ENCODE measurements around the gene FAM131A.

The FAM131A gene

DNA sequence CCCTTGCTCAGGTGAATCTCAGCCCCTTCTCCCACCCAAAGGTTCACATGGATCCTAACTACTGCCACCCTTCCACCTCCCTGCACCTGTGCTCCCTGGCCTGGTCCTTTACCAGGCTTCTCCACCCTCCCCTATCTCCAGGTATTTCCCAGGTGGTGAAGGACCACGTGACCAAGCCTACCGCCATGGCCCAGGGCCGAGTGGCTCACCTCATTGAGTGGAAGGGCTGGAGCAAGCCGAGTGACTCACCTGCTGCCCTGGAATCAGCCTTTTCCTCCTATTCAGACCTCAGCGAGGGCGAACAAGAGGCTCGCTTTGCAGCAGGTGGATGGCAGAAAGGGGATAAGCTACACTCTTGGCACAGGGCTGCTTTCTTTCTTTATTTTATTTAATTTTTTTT, 4.5 kb downstream of the FAM131A start:
- TF ChIP-seq SIN3A (IDR thresholded peaks at IDR 0.05; ENCODE audit: borderline replicate concordance, insufficient read depth, low read length) (no peak), TAF1 (IDR thresholded peaks at IDR 0.05; ENCODE audit: borderline replicate concordance, insufficient read depth, low read length) (no peak), POLR2AphosphoS5 (IDR thresholded peaks at IDR 0.05; ENCODE audit: low read depth, low read length) (no peak), FOXP2 (optimal IDR thresholded peaks at IDR 0.05; ENCODE audit: borderline replicate concordance, extremely low read depth, extremely low read length, insufficient read depth) (no peak)
- TF ChIP-seq, protein P1, sequence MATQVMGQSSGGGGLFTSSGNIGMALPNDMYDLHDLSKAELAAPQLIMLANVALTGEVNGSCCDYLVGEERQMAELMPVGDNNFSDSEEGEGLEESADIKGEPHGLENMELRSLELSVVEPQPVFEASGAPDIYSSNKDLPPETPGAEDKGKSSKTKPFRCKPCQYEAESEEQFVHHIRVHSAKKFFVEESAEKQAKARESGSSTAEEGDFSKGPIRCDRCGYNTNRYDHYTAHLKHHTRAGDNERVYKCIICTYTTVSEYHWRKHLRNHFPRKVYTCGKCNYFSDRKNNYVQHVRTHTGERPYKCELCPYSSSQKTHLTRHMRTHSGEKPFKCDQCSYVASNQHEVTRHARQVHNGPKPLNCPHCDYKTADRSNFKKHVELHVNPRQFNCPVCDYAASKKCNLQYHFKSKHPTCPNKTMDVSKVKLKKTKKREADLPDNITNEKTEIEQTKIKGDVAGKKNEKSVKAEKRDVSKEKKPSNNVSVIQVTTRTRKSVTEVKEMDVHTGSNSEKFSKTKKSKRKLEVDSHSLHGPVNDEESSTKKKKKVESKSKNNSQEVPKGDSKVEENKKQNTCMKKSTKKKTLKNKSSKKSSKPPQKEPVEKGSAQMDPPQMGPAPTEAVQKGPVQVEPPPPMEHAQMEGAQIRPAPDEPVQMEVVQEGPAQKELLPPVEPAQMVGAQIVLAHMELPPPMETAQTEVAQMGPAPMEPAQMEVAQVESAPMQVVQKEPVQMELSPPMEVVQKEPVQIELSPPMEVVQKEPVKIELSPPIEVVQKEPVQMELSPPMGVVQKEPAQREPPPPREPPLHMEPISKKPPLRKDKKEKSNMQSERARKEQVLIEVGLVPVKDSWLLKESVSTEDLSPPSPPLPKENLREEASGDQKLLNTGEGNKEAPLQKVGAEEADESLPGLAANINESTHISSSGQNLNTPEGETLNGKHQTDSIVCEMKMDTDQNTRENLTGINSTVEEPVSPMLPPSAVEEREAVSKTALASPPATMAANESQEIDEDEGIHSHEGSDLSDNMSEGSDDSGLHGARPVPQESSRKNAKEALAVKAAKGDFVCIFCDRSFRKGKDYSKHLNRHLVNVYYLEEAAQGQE (IDR thresholded peaks at IDR 0.05; ENCODE audit: insufficient read depth in 1 of 2, low read depth in 2 of 2, low read length in 2 of 2), result no peak

DNA sequence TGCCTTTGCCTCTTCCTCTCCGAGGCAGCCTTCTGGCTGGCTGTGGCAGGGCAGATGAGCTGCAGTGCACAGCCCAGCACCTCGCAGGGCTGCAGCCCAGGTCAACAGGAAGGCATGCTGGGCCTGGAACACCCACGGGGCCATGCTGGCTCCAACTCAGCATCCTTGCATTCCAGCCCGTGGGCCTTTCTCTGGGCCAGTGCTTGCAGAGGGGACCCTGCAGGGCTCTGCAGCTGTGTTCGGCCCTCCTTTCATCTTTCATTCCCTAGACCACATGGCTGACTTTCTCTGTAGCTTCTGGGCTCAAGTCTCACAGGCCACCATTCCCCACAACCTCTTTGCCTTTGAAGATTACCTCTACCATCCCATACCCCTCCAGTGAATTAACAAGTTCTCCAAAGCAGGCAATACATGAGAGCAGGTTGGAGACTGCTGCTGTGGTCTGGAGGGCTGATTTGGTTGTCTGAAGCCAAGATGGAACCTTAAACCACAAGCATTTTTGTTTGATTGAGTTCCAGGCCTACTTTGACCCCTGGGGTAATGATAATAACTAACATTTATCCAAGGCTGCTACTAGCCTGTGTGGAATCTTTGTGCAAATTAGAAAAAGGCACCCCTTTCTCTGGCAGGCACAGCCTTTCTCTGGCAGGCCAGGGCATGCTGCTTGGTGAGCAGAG, 5.9 kb downstream of the FAM131A start:
- TF ChIP-seq SIN3A (IDR thresholded peaks at IDR 0.05; ENCODE audit: borderline replicate concordance, insufficient read depth, low read length) (no peak), POLR2AphosphoS5 (IDR thresholded peaks at IDR 0.05; ENCODE audit: low read depth, low read length) (no peak), FOXP2 (optimal IDR thresholded peaks at IDR 0.05; ENCODE audit: borderline replicate concordance, extremely low read depth, extremely low read length, insufficient read depth) (no peak), TAF1 (IDR thresholded peaks at IDR 0.05; ENCODE audit: borderline replicate concordance, insufficient read depth, low read length) (no peak)
- TF ChIP-seq, protein P1 (IDR thresholded peaks at IDR 0.05; ENCODE audit: insufficient read depth in 1 of 2, low read depth in 2 of 2, low read length in 2 of 2), result no peak

DNA sequence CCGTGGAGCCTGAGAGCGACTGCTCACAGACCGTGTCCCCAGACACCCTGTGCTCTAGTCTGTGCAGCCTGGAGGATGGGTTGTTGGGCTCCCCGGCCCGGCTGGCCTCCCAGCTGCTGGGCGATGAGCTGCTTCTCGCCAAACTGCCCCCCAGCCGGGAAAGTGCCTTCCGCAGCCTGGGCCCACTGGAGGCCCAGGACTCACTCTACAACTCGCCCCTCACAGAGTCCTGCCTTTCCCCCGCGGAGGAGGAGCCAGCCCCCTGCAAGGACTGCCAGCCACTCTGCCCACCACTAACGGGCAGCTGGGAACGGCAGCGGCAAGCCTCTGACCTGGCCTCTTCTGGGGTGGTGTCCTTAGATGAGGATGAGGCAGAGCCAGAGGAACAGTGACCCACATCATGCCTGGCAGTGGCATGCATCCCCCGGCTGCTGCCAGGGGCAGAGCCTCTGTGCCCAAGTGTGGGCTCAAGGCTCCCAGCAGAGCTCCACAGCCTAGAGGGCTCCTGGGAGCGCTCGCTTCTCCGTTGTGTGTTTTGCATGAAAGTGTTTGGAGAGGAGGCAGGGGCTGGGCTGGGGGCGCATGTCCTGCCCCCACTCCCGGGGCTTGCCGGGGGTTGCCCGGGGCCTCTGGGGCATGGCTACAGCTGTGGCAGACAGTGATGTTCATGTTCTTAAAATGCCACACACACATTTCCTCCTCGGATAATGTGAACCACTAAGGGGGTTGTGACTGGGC, 7.3 kb downstream of the FAM131A start:
- TF ChIP-seq TAF1 (IDR thresholded peaks at IDR 0.05; ENCODE audit: borderline replicate concordance, insufficient read depth, low read length) (no peak), POLR2AphosphoS5 (IDR thresholded peaks at IDR 0.05; ENCODE audit: low read depth, low read length) (no peak), FOXP2 (optimal IDR thresholded peaks at IDR 0.05; ENCODE audit: borderline replicate concordance, extremely low read depth, extremely low read length, insufficient read depth) (no peak), SIN3A (IDR thresholded peaks at IDR 0.05; ENCODE audit: borderline replicate concordance, insufficient read depth, low read length) (no peak)
- TF ChIP-seq, protein P1 (IDR thresholded peaks at IDR 0.05; ENCODE audit: insufficient read depth in 1 of 2, low read depth in 2 of 2, low read length in 2 of 2), result no peak

DNA sequence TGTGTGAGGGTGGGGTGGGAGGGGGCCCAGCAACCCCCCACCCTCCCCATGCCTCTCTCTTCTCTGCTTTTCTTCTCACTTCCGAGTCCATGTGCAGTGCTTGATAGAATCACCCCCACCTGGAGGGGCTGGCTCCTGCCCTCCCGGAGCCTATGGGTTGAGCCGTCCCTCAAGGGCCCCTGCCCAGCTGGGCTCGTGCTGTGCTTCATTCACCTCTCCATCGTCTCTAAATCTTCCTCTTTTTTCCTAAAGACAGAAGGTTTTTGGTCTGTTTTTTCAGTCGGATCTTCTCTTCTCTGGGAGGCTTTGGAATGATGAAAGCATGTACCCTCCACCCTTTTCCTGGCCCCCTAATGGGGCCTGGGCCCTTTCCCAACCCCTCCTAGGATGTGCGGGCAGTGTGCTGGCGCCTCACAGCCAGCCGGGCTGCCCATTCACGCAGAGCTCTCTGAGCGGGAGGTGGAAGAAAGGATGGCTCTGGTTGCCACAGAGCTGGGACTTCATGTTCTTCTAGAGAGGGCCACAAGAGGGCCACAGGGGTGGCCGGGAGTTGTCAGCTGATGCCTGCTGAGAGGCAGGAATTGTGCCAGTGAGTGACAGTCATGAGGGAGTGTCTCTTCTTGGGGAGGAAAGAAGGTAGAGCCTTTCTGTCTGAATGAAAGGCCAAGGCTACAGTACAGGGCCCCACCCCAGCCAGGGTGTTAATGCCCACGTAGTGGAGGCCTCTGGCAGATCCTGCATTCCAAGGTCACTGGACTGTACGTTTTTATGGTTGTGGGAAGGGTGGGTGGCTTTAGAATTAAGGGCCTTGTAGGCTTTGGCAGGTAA, 8.1 kb downstream of the FAM131A start:
- TF ChIP-seq FOXP2 (optimal IDR thresholded peaks at IDR 0.05; ENCODE audit: borderline replicate concordance, extremely low read depth, extremely low read length, insufficient read depth) (no peak), TAF1 (IDR thresholded peaks at IDR 0.05; ENCODE audit: borderline replicate concordance, insufficient read depth, low read length) (no peak)

DNA sequence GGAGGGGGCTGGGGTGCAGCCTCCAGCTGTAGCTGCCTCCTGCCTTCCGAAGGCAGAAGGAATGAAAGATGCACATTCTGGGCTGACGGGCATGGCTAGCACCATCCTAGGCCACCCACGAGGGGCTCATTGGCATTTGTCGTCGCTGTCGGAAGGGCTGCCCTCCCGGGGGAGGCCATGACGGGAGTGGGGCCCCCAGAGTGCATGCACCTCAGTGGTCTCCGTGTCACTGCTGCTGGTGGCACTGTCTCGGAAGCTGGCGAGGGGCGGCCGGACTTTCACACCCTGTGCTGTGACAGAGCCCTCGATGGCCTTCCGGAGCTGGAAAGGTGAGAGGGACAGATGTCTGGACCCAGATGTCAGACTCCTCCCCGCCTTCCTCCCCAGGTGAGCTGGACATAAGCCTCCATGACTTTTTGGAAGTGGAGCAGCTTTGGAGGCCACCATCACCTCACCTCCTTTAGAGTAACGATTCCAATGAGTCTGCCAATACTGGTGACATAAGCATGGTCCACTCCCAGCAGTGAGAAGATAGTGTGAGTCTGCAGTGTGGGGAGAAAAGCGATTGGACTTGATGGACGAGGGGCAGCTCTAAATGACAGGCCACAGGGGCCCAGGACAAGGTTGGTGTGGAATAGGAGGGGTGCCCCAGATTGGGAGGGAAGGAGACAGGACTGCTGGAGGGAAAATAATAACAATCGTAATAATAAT, 9.2 kb downstream of the FAM131A start:
- no peak for TF ChIP-seq FOXP2 (optimal IDR thresholded peaks at IDR 0.05; ENCODE audit: borderline replicate concordance, extremely low read depth, extremely low read length, insufficient read depth)
- TF ChIP-seq, protein P1 (IDR thresholded peaks at IDR 0.05; ENCODE audit: insufficient read depth in 1 of 2, low read depth in 2 of 2, low read length in 2 of 2), result no peak
- TF ChIP-seq POLR2AphosphoS5 (IDR thresholded peaks at IDR 0.05; ENCODE audit: low read depth, low read length), result no peak
- TF ChIP-seq SIN3A (IDR thresholded peaks at IDR 0.05; ENCODE audit: borderline replicate concordance, insufficient read depth, low read length), result no peak
- no peak for TF ChIP-seq TAF1 (IDR thresholded peaks at IDR 0.05; ENCODE audit: borderline replicate concordance, insufficient read depth, low read length)
